Astrocyte of the hippocampus (primary cell): ENCODE measurements around the gene ZNF511.

ENCODE experiments used
- DNase-seq: peaks from one replicate; pipeline ENCODE4 v3.0.0; 2011; ENCODE audit warnings: low read depth, low spot score

The ZNF511 gene

DNA sequence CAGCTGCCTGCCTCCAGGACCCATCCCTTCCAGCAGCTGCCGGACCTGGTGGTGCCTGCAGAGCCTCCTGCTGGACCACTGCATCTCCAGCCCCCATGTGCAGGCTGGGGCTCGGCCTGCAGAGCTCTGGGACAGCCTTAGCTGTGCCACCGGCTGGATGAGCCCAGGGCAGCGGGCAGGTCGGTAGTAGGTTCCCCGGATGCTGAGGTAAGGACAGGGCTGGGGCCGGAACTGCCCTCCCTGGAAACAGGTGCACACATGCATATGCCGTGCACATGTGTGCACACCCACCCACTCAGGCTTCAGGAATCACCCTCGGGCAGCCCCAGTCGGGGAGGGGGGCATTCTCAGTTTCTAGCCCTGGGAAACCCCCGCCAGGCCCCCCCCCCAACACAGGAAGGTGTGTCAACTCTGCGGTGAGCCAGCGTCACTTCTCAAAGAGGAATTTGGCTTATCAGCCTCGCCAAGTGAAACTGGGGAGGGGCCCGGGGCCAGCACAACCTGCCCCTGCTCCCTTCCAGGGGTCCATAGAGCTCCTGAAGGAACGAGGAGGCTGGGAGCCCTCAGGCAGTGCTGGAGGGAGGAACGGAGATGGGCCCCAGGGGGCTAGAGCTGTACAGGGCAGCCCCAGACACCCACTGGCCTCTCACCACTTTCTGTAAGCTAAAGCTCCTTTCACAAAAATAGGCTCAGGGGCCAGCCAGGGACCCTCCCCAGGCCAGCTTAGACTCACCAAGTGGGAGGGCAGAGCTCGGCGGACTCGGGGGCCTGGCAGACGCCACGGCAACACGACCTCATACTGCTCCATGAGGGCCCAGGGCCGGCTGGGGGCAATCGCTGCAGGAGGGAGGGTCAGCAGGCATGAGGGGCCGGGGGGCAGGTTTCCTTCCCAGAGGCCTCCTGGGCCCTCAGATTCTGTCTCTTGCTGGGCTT lies 33.7 kb upstream of the ZNF511 start:
- no peak for DNase-seq

- DNase-seq, result no peak
These were observed 33.0 kb upstream of the ZNF511 start for GRCh38 chr10:133275684-133276092.

GRCh38 chr10:133276100-133276434 lies 32.6 kb upstream of the ZNF511 start:
- no peak for DNase-seq

DNA sequence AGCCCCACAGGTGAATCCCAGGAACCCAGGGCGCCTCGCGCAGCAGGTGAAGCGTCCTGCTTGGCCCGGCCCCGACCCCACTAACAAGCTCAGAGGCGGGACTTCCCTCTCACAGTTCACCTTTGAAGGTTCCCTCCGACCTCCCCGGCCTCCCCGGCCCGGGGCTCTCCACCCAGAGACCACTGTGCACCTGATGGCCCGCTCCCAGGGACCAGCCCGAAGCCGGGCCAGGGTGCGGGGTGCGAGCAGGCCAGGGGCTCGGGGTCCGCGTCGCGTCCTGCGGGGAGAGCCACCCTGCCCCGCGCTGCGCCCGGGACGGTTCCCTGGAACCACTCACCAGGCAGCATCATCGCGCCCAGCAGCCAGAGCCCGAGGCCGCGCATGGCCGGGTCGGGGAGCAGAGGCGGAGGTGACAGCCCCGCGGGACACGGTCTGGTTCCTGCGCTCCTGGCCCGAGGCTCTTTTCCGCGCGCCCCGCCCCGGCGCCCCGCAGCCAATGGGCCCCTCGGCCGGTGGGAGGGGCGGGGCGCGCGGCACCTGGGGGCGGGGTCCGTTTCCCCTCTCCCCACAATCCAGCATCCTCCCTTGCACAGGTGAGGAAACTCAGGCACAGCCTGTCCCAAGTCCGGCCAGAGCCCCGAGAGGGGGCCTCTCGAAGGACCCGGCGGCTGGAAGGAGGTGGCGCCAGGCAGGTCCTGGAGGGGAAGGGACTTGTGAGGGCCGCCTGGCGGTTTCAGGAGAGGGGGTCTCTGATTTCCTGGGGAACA lies 32.1 kb upstream of the ZNF511 start, which contains the start of gene ADAM8:
Gene ADAM8 (minus strand): TSS at position 434 of the 767 bp plus-strand sequence. CDS start 51 bp downstream, at position 383.
- DNase-seq, result peak; percentile 41

GRCh38 chr10:133277277-133277992 lies 31.3 kb upstream of the ZNF511 start:
- DNase-seq, result no peak

- DNase-seq, result no peak
These were observed 30.6 kb upstream of the ZNF511 start for GRCh38 chr10:133277993-133278576.

GRCh38 chr10:133278577-133279265 lies 30.0 kb upstream of the ZNF511 start:
- peak; percentile 82 for DNase-seq

- no peak for DNase-seq
These were observed 29.1 kb upstream of the ZNF511 start for GRCh38 chr10:133279326-133280226.

GRCh38 chr10:133280391-133281059 lies 28.2 kb upstream of the ZNF511 start:
- DNase-seq, result no peak

DNA sequence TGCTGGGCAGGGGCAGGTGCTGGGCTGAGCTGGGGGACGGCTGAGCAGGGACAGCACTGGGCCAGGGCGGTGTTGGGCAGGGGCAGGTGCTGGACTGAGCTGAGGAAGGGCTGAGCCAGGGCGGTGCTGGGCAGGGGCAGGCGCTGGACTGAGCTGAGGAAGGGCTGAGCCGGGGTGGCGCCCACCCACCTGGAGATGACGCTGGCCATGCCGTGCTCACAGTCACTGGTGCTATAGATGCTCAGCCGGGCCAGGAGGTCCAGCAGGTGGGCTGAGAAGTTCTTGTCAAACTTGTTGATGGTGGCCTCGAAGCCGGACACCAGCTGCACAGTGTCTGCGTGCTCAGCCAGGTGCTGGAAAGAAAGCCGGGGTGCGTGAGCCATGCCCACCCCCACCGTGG lies 27.6 kb upstream of the ZNF511 start:
- no peak for DNase-seq

DNA sequence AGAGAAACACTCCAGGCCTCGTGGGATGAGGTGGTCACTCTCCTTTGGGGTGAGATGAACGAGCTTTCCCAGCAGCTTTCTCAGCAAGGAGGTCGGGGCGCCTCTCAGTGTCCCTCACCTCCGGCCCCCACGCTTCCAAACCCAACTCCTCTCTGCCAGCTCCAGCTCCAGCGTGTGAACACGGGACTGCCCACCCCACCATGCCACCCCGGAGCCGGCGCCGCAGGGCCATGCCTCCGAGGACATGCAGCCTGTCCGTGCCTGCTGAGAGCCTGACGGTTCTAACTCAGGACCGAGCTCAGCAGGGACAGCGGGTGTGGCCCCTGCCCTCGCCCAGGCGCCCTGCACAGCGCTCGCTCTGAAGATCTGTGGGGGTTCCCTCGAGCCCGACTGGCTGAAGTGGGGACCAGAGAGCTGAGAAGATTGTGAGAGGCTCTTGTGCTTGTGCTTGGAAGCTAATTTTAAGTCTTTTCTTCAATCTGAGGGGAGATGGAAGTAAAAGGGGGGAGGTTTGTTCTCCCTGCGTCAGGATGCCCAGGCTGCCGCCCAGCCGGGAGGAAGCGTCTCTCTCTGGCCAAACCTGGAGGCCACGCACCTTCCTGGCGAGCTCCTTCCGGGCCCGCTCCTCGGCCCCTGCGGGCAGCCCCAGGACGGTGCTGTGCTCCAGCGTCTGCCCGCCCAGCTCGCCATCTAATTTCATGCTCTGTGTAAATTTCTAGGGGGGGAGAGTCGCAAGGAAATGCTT lies 26.9 kb upstream of the ZNF511 start:
- no peak for DNase-seq

- DNase-seq, result no peak
These were observed 25.8 kb upstream of the ZNF511 start for GRCh38 chr10:133282846-133283390.

DNA sequence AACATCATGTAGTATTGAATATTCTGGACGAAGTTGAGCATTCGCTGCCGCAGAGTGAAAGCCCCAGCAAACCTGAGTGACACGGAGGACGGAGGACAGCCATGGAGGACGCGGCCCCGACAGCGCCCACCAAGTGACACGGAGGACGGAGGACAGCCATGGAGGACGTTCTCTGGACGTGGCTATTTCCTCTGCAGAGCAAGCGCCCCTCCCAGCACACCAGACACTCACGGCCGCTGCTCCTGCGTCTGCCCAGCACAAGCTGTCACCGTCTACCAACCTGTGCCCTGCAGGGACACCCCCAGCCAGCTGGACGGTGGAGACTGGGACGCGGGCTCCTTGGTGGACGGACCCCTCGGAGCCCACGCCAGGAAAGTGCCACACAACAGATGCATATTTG lies 24.8 kb upstream of the ZNF511 start:
- DNase-seq, result no peak

- DNase-seq, result no peak
These were observed 23.5 kb upstream of the ZNF511 start for GRCh38 chr10:133285217-133285616.

DNA sequence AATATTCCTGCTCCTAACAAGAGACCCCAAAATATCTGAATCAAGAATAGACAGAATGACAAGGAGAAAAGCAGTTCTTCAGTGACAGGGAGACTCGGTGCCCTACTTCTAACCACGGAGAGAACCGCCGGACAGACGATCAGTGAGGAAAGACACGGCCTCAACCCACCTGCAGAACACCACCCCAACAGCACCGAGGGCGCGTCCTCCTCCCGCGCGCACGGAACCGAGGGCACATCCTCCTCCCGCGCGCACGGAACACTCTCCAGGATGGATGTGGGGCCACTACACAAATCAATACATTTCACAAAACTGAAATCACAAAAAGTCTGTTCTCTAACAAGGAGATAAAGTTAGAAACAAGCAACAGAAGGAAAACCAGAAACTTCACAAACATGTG lies 22.3 kb upstream of the ZNF511 start:
- no peak for DNase-seq

DNA sequence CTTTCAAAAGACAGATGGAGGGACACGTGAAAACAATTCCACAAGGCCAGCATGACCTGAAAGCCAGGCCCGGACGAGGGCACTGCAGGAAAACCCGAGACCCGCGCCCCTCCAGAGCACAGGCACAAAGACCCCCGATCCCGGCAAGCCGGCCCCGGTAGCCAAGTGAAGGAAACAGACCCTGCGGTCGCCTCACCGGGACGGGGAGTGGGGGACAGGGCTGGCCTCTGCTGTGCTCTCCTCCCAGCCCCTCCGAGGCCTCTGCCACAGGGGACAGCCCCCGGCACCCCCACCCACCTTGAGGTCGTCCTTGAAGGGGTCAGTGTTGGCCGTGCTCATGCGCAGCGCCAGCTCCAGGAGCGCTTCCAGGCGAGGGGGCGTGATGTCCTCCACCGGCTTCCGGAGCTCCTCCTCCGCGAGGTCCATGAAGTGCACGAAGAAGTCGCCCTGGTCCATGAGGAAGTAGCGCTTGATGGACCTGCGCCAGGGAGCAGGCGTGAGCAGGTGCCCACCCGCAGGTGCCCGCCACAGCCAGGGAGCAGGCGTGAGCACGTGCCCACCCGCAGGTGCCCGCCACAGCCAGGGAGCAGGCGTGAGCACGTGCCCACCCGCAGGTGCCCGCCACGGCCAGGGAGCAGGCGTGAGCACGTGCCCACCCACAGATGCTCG lies 20.7 kb upstream of the ZNF511 start:
- DNase-seq, result no peak

DNA sequence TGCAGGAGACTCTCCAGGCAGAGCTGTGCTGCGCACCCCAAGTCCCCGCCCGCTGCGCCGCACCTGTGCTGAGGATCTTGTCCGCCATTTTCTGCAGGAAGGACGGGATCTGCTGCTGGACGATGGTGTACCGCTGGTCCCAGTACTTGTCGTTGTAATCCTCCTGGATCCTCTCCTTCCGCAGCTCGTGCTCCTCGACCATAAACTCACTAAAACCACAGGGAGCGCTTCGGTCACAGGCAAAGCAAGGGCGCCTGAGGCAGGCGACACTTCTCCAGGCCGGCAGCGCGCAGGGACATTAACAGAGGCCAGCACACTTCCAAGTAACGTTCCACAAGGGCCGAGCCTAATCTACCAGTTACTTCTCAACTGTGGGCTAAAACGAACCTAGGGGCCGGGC lies 19.0 kb upstream of the ZNF511 start:
- no peak for DNase-seq
